Measurements from ENCODE around the gene QSOX1. TPM values are rescaled to one million over a fixed set of nuclear protein-coding genes. Genes with fewer than 3 reads are reported as not detected.

QSOX1 gene
- total RNA-seq, 2 donors from 2014 or later: 395 to 450 TPM

GRCh38 chr1:180177931-180178330 lies 23.3 kb downstream of the QSOX1 start:
- H3K27me3 ChIP-seq: no peaks in the 10 kb centered on the region
- no peaks in the 10 kb centered on the region for H3K9me3 ChIP-seq
- no peak overlapping the region for H3K4me3 ChIP-seq
- H3K27ac ChIP-seq: no peak overlapping the region
- peaks cover 14% of the 10 kb centered on the region for H3K36me3 ChIP-seq
- no peak overlapping the region for H3K9ac ChIP-seq (ENCODE audit: low read depth in 2 of 2, low read length in 2 of 2)
- intact Hi-C loops (cut with DNase I): loop anchor here (5.0 to 10.0 kb wide), 2 partner anchors 113 to 311 kb away; no protein-coding TSS in a partner anchor
- no peaks in the 10 kb centered on the region for H3K4me1 ChIP-seq
- no peak for TF ChIP-seq CTCF (IDR thresholded peaks at IDR 0.05)
- DNase-seq: no peak

GRCh38 chr1:180178511-180179161 lies 24.0 kb downstream of the QSOX1 start:
- no peaks in the 10 kb centered on the region for H3K27me3 ChIP-seq
- TF ChIP-seq CTCF (IDR thresholded peaks at IDR 0.05): peak; percentile 92
- H3K4me3 ChIP-seq: no peak overlapping the region
- intact Hi-C loops (cut with DNase I): loop anchor here (5.0 to 10.0 kb wide), 2 partner anchors 114 to 311 kb away; no protein-coding TSS in a partner anchor
- peak; percentile 74 for DNase-seq
- no peak overlapping the region for H3K9ac ChIP-seq (ENCODE audit: low read depth in 2 of 2, low read length in 2 of 2)
- H3K9me3 ChIP-seq: no peaks in the 10 kb centered on the region
- H3K27ac ChIP-seq: no peak overlapping the region
- no peaks in the 10 kb centered on the region for H3K4me1 ChIP-seq
- H3K36me3 ChIP-seq: peaks cover 15% of the 10 kb centered on the region

- Histone ChIP-seq H3K4me1 (no peaks in the 10 kb centered on the region), H3K27me3 (no peaks in the 10 kb centered on the region), H3K4me3 (no peak overlapping the region), H3K36me3 (peaks cover 22% of the 10 kb centered on the region), H3K9ac (ENCODE audit: low read depth in 2 of 2, low read length in 2 of 2) (no peak overlapping the region), H3K9me3 (no peaks in the 10 kb centered on the region), H3K27ac (no peak overlapping the region)
- intact Hi-C loops (cut with DNase I): loop anchor here (5.0 to 10.0 kb wide), 2 partner anchors 115 to 312 kb away; no protein-coding TSS in a partner anchor
- no peak for TF ChIP-seq CTCF (IDR thresholded peaks at IDR 0.05)
- no peak for DNase-seq
These were observed 24.7 kb downstream of the QSOX1 start for GRCh38 chr1:180179162-180179957.

GRCh38 chr1:180181048-180181447 lies 26.4 kb downstream of the QSOX1 start:
- Histone ChIP-seq H3K36me3 (peaks cover 23% of the 10 kb centered on the region), H3K4me3 (no peak overlapping the region), H3K27me3 (no peaks in the 10 kb centered on the region), H3K9me3 (no peaks in the 10 kb centered on the region), H3K9ac (ENCODE audit: low read depth in 2 of 2, low read length in 2 of 2) (no peak overlapping the region), H3K4me1 (no peaks in the 10 kb centered on the region), H3K27ac (no peak overlapping the region)
- no peak for TF ChIP-seq CTCF (IDR thresholded peaks at IDR 0.05)
- intact Hi-C loops (cut with DNase I): no loop called here
- no peak for DNase-seq

GRCh38 chr1:180181996-180182642 lies 27.4 kb downstream of the QSOX1 start:
- Histone ChIP-seq H3K9ac (ENCODE audit: low read depth in 2 of 2, low read length in 2 of 2) (no peak overlapping the region), H3K27ac (no peak overlapping the region), H3K9me3 (no peaks in the 10 kb centered on the region), H3K36me3 (peaks cover 23% of the 10 kb centered on the region), H3K4me1 (no peaks in the 10 kb centered on the region), H3K4me3 (no peak overlapping the region), H3K27me3 (no peaks in the 10 kb centered on the region)
- TF ChIP-seq CTCF (IDR thresholded peaks at IDR 0.05): no peak
- intact Hi-C loops (cut with DNase I): no loop called here
- DNase-seq: no peak
